Heart left ventricle (tissue), 13 donors: ENCODE measurements around the gene CRY2.

Experiments
- POLR2A ChIP-seq, 2 donors: fragments of 450-650 bp; IDR thresholded peaks; one replicate each; pipeline ENCODE4 v1.6.1; 2017; ENCODE audit warnings: antibody characterized with exemption in 2 of 2, mild to moderate bottlenecking in 2 of 2, moderate library complexity in 2 of 2
- TF ChIP-seq, protein P1 (sequence below), 12 donors: fragments of 200-600 bp; sonication (generic) in 4 of 12; IDR thresholded peaks; one replicate each; pipeline versions ENCODE4 v1.5.0 to v1.8.0; 2018 to 2022; ENCODE audit warnings: antibody characterized with exemption in 12 of 12, mild to moderate bottlenecking in 5 of 12
- donor health status: ischemic (EF 13 %, LVEDD 7.1; RV severe dilation, severe dysfunction).
- donor health status: DM: no; HTN: yes; CAD: no.
- donor health status: DM: no; HTN: no; CAD: no.
- donor health status: ischemic (EF 25% LVEDD 6.9; RV normal size, moderate dysfunction).
- donor health status: ischemic (EF 25% LVEDD 5.7; RV mildly dilated, moderate dysfunction).
- donor health status: ischemic (EF 35%, LVEDD 5.7; RV mildly dilated, moderate dysfunction).
- donor health status: nonischemic (EF 11% LVEDD 7.7; RV severe dilation, severe dysfunction).
- donor health status: DM: yes; HTN: yes; CAD: no.
- donor health status: PGD.
- donor health status: ischemic (EF 29% LVEDD 5.4; RV normal size, mild dysfunction).
- donor health status: nonischemic (EF 23%, LVEDD 6.1; RV moderate dilation, normal function).

DNA sequence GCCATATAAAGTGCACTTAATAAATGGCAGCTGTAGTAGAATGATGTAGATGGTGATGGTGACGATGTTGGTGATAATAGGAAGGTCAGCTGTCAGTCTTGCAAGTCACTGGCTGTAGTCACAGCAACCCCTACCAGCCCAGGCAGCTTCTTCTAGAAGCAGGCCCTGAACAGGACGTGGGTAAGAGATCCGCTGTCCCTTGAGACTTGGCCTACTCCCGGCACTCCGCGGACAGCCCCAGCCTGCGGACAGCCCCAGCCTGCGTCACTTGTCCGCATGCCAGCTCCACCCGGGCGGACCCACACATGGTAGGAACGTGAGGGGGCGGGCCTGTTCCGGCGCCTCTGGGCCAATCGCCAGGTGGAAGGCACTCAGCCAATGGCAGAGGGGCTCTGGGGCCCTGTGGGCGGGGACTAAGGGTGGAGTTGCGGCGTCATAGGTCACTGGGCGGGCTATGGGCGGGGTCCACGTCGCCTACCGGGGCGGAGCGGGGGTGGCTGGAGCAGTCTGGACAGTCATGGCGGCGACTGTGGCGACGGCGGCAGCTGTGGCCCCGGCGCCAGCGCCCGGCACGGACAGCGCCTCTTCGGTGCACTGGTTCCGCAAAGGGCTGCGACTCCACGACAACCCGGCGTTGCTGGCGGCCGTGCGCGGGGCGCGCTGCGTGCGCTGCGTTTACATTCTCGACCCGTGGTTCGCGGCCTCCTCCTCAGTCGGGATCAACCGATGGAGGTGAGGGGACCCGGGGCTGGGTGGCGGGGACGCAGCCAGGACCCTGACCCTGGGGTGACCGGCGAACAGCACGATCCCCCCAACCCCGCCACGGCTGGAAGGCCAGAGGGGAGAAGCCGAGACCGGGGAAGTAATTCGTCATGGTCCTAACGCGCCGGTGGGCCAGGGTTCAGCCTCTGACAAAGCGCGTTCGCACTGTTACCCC, at the start of gene CRY2:
- TF ChIP-seq, protein P1, sequence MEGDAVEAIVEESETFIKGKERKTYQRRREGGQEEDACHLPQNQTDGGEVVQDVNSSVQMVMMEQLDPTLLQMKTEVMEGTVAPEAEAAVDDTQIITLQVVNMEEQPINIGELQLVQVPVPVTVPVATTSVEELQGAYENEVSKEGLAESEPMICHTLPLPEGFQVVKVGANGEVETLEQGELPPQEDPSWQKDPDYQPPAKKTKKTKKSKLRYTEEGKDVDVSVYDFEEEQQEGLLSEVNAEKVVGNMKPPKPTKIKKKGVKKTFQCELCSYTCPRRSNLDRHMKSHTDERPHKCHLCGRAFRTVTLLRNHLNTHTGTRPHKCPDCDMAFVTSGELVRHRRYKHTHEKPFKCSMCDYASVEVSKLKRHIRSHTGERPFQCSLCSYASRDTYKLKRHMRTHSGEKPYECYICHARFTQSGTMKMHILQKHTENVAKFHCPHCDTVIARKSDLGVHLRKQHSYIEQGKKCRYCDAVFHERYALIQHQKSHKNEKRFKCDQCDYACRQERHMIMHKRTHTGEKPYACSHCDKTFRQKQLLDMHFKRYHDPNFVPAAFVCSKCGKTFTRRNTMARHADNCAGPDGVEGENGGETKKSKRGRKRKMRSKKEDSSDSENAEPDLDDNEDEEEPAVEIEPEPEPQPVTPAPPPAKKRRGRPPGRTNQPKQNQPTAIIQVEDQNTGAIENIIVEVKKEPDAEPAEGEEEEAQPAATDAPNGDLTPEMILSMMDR (IDR thresholded peaks at IDR 0.05), result no peak
- peak; percentile 90 to 98 for TF ChIP-seq POLR2A (IDR thresholded peaks at IDR 0.05)
